DOHH2 (cell line): ENCODE measurements around the gene EPAS1.

Source experiments
- H3F3A ChIP-seq: fragments of 200-600 bp; sonication (generic), shearing (Covaris generic); 2 replicates; pipeline ENCODE4 v1.6.0; 2016; ENCODE audit warnings: antibody characterized with exemption, mild to moderate bottlenecking; ENCODE audit not compliant: control insufficient read depth, insufficient read depth
- H3K27ac ChIP-seq: fragments of 200-600 bp; sonication (generic); 2 replicates; pipeline ENCODE4 v1.5.1; 2014; ENCODE audit warnings: low read depth, mild to moderate bottlenecking, low read length, moderate library complexity
- H3K27me3 ChIP-seq: fragments of 200-600 bp; sonication (generic); 2 replicates; pipeline ENCODE4 v1.6.1; 2014; ENCODE audit warnings: mild to moderate bottlenecking, low read length, mixed read lengths; ENCODE audit not compliant: control insufficient read depth
- H3K36me3 ChIP-seq: fragments of 200-600 bp; sonication (generic); 2 replicates; pipeline ENCODE4 v1.6.1; 2014; ENCODE audit warnings: mild to moderate bottlenecking, low read length, moderate library complexity, mixed read lengths; ENCODE audit not compliant: control insufficient read depth
- H3K4me1 ChIP-seq: fragments of 200-600 bp; sonication (generic); 2 replicates; pipeline ENCODE4 v1.6.1; 2014; ENCODE audit warnings: mild to moderate bottlenecking, low read length, mixed read lengths; ENCODE audit not compliant: control insufficient read depth
- H3K4me2 ChIP-seq: fragments of 200-600 bp; sonication (generic); 2 replicates; pipeline ENCODE4 v1.6.0; 2014; ENCODE audit warnings: mild to moderate bottlenecking, low read length, moderate library complexity
- H3K4me3 ChIP-seq: fragments of 200-600 bp; sonication (generic); 2 replicates; pipeline ENCODE4 v1.5.1; 2014; ENCODE audit warnings: mild to moderate bottlenecking, low read length, mixed read lengths
- H3K79me2 ChIP-seq: fragments of 200-600 bp; sonication (generic); 2 replicates; pipeline ENCODE4 v1.6.1; 2014; ENCODE audit warnings: mild to moderate bottlenecking, low read length, mixed read lengths; ENCODE audit not compliant: control insufficient read depth
- H3K9me2 ChIP-seq: fragments of 200-600 bp; sonication (generic); replicated peaks from 2 replicates; pipeline ENCODE4 v1.6.1; 2014; ENCODE audit warnings: mild to moderate bottlenecking, low read length, mixed read lengths; ENCODE audit not compliant: control insufficient read depth
- H3K9me3 ChIP-seq: fragments of 200-600 bp; sonication (generic); 2 replicates; pipeline ENCODE4 v1.6.1; 2014; ENCODE audit warnings: antibody characterized with exemption, low read length, mixed read lengths; ENCODE audit not compliant: control insufficient read depth, insufficient read depth
- H4K20me1 ChIP-seq: fragments of 200-600 bp; sonication (generic); 2 replicates; pipeline ENCODE4 v1.6.0; 2014; ENCODE audit warnings: low read depth, mild to moderate bottlenecking, antibody characterized with exemption, low read length, moderate library complexity; ENCODE audit not compliant: control insufficient read depth, insufficient read depth
- EZH2phosphoT487 ChIP-seq: fragments of 200-600 bp; sonication (generic); IDR thresholded peaks from 2 replicates; pipeline ENCODE4 v1.6.1; 2017; ENCODE audit warnings: borderline replicate concordance, mild to moderate bottlenecking, antibody characterized with exemption, low read length, moderate library complexity, mixed read lengths
- TF ChIP-seq, protein P1 (sequence below): fragments of 200-600 bp; sonication (generic); IDR thresholded peaks from one replicate; pipeline ENCODE4 v1.5.1; 2014; ENCODE audit warnings: antibody characterized with exemption, mild to moderate bottlenecking, low read depth, low read length; ENCODE audit not compliant: poor library complexity, severe bottlenecking

Gene EPAS1

GRCh38 chr2:46435796-46436360 lies 138.7 kb downstream of the EPAS1 start:
- H3K4me1 ChIP-seq: no peaks in the 10 kb centered on the region; the same call in 1 of the 2 replicates
- no peaks in the 10 kb centered on the region for H4K20me1 ChIP-seq
- H3K4me2 ChIP-seq: no peak overlapping the region
- H3K27ac ChIP-seq: no peak overlapping the region
- no peaks in the 10 kb centered on the region for H3K79me2 ChIP-seq
- H3K36me3 ChIP-seq: no peaks in the 10 kb centered on the region
- no peak for TF ChIP-seq EZH2phosphoT487
- TF ChIP-seq, protein P1, sequence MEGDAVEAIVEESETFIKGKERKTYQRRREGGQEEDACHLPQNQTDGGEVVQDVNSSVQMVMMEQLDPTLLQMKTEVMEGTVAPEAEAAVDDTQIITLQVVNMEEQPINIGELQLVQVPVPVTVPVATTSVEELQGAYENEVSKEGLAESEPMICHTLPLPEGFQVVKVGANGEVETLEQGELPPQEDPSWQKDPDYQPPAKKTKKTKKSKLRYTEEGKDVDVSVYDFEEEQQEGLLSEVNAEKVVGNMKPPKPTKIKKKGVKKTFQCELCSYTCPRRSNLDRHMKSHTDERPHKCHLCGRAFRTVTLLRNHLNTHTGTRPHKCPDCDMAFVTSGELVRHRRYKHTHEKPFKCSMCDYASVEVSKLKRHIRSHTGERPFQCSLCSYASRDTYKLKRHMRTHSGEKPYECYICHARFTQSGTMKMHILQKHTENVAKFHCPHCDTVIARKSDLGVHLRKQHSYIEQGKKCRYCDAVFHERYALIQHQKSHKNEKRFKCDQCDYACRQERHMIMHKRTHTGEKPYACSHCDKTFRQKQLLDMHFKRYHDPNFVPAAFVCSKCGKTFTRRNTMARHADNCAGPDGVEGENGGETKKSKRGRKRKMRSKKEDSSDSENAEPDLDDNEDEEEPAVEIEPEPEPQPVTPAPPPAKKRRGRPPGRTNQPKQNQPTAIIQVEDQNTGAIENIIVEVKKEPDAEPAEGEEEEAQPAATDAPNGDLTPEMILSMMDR: no peak
- H3K9me3 ChIP-seq: no peaks in the 10 kb centered on the region
- H3K27me3 ChIP-seq: peaks cover 18% of the 10 kb centered on the region
- H3K9me2 ChIP-seq: no peaks in the 10 kb centered on the region
- no peaks in the 10 kb centered on the region for H3F3A ChIP-seq
- no peak overlapping the region for H3K4me3 ChIP-seq
